IPS-20b (cell line): ENCODE data around the gene POLR3E.

Experiments used
- H3K27ac ChIP-seq: one replicate; pipeline ENCODE4 v1.5.1; 2013; ENCODE audit warnings: low read length
- H3K27me3 ChIP-seq: 2 replicates; pipeline ENCODE4 v1.6.1; 2013; ENCODE audit warnings: mild to moderate bottlenecking, low read length, inconsistent platforms; ENCODE audit not compliant: insufficient read depth
- H3K36me3 ChIP-seq: 2 replicates; pipeline ENCODE4 v1.6.1; 2013; ENCODE audit warnings: low read depth, mild to moderate bottlenecking, inconsistent platforms, low read length, moderate library complexity; ENCODE audit not compliant: insufficient read depth
- H3K4me1 ChIP-seq: 2 replicates; pipeline ENCODE4 v1.6.1; 2013; ENCODE audit warnings: mild to moderate bottlenecking, control low read depth, inconsistent platforms, low read length, moderate library complexity; ENCODE audit not compliant: insufficient read depth
- H3K4me3 ChIP-seq: 2 replicates; pipeline ENCODE4 v1.5.1; 2013; ENCODE audit warnings: mild to moderate bottlenecking, low read length, inconsistent platforms
- H3K9ac ChIP-seq: 2 replicates; pipeline ENCODE4 v1.6.1; 2013; ENCODE audit warnings: low read depth, mild to moderate bottlenecking, inconsistent platforms, low read length, moderate library complexity
- H3K9me3 ChIP-seq: 2 replicates; pipeline ENCODE4 v1.6.1; 2013; ENCODE audit warnings: mild to moderate bottlenecking, low read depth, low read length, inconsistent platforms; ENCODE audit not compliant: insufficient read depth

The POLR3E gene

DNA sequence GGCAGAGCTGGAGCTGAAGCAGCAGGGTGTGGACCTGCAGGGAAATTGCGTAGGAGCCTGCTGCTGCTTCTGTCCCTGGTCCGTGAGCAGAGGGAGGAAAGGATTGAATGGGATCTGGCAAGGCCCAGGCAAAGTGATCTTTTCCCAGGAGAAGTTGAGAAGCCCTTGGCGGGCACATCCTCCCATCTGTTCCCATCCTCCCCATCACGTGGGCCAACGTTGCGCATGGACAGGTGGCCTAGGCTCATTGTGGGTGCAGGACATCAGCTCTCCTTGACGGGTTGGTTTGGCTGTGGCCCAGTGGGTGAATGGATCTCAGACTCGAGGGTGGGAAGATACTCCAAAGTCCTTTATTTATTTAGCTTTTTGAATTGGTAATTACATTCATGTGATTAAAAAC, 29.4 kb upstream of the POLR3E start:
- H3K27ac ChIP-seq: no peak overlapping the region
- no peak overlapping the region for H3K4me3 ChIP-seq
- H3K9ac ChIP-seq: no peak overlapping the region
- no peaks in the 10 kb centered on the region for H3K27me3 ChIP-seq
- no peaks in the 10 kb centered on the region for H3K4me1 ChIP-seq
- H3K9me3 ChIP-seq: no peaks in the 10 kb centered on the region
- H3K36me3 ChIP-seq: peaks cover 34% of the 10 kb centered on the region

GRCh38 chr16:22270525-22270924, 26.7 kb upstream of the POLR3E start:
- Histone ChIP-seq H3K9ac (no peak overlapping the region), H3K36me3 (peaks cover 46% of the 10 kb centered on the region)

GRCh38 chr16:22272870-22273650, 24.1 kb upstream of the POLR3E start:
- H3K9ac ChIP-seq: no peak overlapping the region

More at GRCh38 chr16:22270525-22270924, 26.7 kb upstream of the POLR3E start:
- Histone ChIP-seq H3K4me1 (no peaks in the 10 kb centered on the region), H3K4me3 (no peak overlapping the region), H3K27me3 (no peaks in the 10 kb centered on the region), H3K27ac (no peak overlapping the region), H3K9me3 (no peaks in the 10 kb centered on the region)

GRCh38 chr16:22274916-22275315, 22.3 kb upstream of the POLR3E start:
- Histone ChIP-seq H3K4me1 (0 out of 2 replicates have a peak, but pooled peaks cover 5% of the 10 kb centered on the region), H3K9me3 (no peaks in the 10 kb centered on the region), H3K9ac (no peak overlapping the region), H3K27me3 (no peaks in the 10 kb centered on the region), H3K27ac (no peak overlapping the region), H3K36me3 (peaks cover 38% of the 10 kb centered on the region), H3K4me3 (no peak overlapping the region)

More at GRCh38 chr16:22272870-22273650, 24.1 kb upstream of the POLR3E start:
- Histone ChIP-seq H3K4me3 (no peak overlapping the region), H3K9me3 (no peaks in the 10 kb centered on the region), H3K27me3 (no peaks in the 10 kb centered on the region), H3K36me3 (peaks cover 49% of the 10 kb centered on the region), H3K4me1 (no peaks in the 10 kb centered on the region), H3K27ac (no peak overlapping the region)

- H3K27ac ChIP-seq: no peak overlapping the region
- H3K27me3 ChIP-seq: no peaks in the 10 kb centered on the region
- H3K9me3 ChIP-seq: no peaks in the 10 kb centered on the region
- no peak overlapping the region for H3K4me3 ChIP-seq
- H3K36me3 ChIP-seq: peaks cover 37% of the 10 kb centered on the region
- no peak overlapping the region for H3K9ac ChIP-seq
- 0 out of 2 replicates have a peak, but pooled peaks cover 5% of the 10 kb centered on the region for H3K4me1 ChIP-seq
These were observed 18.6 kb upstream of the POLR3E start for GRCh38 chr16:22278441-22279230.

DNA sequence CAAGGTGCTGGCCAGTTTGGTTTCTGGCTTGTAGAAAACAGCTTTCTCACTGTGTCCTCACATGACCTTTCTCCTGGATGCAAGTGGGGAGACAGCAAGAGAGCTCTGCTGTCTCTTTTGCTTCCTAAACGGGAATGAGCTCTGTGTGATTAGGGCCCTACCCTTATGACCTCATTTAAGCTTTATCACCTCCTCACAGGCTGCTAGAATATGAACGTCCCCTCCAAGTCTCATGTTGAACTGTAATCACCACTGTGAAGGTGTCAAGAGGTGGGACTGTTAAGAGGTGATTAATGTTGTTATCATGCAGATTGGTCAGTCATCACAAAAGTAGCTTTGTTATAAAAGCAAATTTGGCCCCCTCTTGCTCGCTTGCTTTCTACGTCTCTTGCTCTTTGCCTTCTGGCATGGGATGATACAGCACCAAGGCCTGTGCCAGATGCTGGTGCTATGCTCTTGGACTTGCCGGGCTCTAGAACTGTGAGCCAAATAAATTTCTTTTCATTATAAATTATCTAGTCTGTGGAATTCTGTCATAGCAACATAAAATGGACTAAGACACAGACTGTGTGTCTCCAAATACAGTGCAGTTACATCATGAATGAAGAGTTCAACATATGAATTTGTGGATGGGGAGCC, 14.8 kb upstream of the POLR3E start:
- Histone ChIP-seq H3K4me1 (0 out of 2 replicates have a peak, but pooled peaks cover 8% of the 10 kb centered on the region), H3K27ac (no peak overlapping the region), H3K4me3 (no peak overlapping the region), H3K9ac (no peak overlapping the region), H3K9me3 (no peaks in the 10 kb centered on the region), H3K36me3 (peaks cover 31% of the 10 kb centered on the region), H3K27me3 (no peaks in the 10 kb centered on the region)

- H3K9ac ChIP-seq: no peak overlapping the region
- peaks cover 29% of the 10 kb centered on the region for H3K36me3 ChIP-seq
- H3K27ac ChIP-seq: no peak overlapping the region
- H3K27me3 ChIP-seq: no peaks in the 10 kb centered on the region
- 0 out of 2 replicates have a peak, but pooled peaks cover 4% of the 10 kb centered on the region for H3K4me1 ChIP-seq
- no peaks in the 10 kb centered on the region for H3K9me3 ChIP-seq
- no peak overlapping the region for H3K4me3 ChIP-seq
These were observed 12.6 kb upstream of the POLR3E start for GRCh38 chr16:22284637-22285036.

GRCh38 chr16:22285080-22285479, 12.1 kb upstream of the POLR3E start:
- H3K36me3 ChIP-seq: peaks cover 26% of the 10 kb centered on the region
- H3K4me1 ChIP-seq: 0 out of 2 replicates have a peak, but pooled peaks cover 4% of the 10 kb centered on the region
- no peak overlapping the region for H3K27ac ChIP-seq
- no peak overlapping the region for H3K9ac ChIP-seq
- no peak overlapping the region for H3K4me3 ChIP-seq
- H3K9me3 ChIP-seq: no peaks in the 10 kb centered on the region
- no peaks in the 10 kb centered on the region for H3K27me3 ChIP-seq

DNA sequence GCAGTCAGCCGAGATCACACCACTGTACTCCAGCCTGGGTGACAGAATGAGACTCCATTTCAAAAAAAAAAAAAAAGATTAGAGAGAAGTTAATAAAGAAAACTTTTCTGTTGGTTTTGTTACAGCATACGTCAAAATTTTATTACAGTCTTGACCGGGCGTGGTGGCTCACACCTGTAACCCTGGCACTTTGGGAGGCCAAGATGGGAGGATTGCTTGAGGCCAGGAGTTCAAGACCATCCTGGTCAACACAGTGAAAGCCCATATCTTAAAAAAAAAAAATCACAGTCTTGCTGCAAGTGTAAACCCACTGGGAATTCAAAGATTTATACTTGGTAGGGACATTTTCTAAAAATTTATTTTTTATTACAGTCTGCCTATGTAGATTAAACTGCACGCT, 6.2 kb upstream of the POLR3E start:
- Histone ChIP-seq H3K36me3 (no peaks in the 10 kb centered on the region), H3K27me3 (no peaks in the 10 kb centered on the region), H3K4me1 (no peaks in the 10 kb centered on the region), H3K27ac (no peak overlapping the region), H3K9ac (no peak overlapping the region), H3K4me3 (no peak overlapping the region), H3K9me3 (no peaks in the 10 kb centered on the region)

- Histone ChIP-seq H3K9ac (no peak overlapping the region), H3K4me1 (no peaks in the 10 kb centered on the region; the same call in 1 of the 2 replicates), H3K9me3 (no peaks in the 10 kb centered on the region)
These were observed 5.3 kb upstream of the POLR3E start for GRCh38 chr16:22291860-22292318.

GRCh38 chr16:22292320-22292719, 4.9 kb upstream of the POLR3E start:
- Histone ChIP-seq H3K4me3 (no peak overlapping the region), H3K4me1 (no peaks in the 10 kb centered on the region; the same call in 1 of the 2 replicates), H3K27ac (no peak overlapping the region), H3K9ac (no peak overlapping the region), H3K27me3 (no peaks in the 10 kb centered on the region), H3K36me3 (no peaks in the 10 kb centered on the region), H3K9me3 (no peaks in the 10 kb centered on the region)

More at GRCh38 chr16:22291860-22292318, 5.3 kb upstream of the POLR3E start:
- H3K36me3 ChIP-seq: no peaks in the 10 kb centered on the region
- H3K27ac ChIP-seq: no peak overlapping the region
- no peak overlapping the region for H3K4me3 ChIP-seq
- H3K27me3 ChIP-seq: no peaks in the 10 kb centered on the region
